Retina (tissue), 1 donor: Measurements from ENCODE around the gene AHSG.
"Not testable (repeated sequence)": the region's sequence is repeated elsewhere in the genome, so short reads cannot be mapped to it uniquely, and the experiment has no call there.

Experiments
- DNase-seq: peaks from one replicate; pipeline ENCODE4 v3.0.0-alpha.2; 2016

AHSG gene

GRCh38 chr3:186618318-186618938 is 5.6 kb downstream of the AHSG start:
- no peak for DNase-seq

DNA sequence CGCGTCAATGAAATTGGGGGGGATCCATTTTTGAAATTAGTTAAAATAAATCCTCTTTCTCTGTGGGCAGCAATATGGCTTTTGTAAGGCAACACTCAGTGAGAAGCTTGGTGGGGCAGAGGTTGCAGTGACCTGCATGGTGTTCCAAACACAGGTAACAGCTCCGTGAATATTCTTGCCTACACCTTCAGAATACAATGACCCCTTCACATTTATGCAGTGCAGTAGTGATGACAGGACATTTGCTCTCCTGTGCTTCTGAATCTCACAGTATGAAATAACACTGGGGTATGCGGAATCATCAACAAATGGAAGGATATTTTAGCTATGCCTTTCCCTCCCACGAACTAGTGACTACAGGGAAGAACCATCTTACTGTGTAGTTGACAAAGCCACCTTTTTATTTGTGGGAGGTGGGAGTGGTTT is 6.9 kb downstream of the AHSG start:
- DNase-seq = no peak

GRCh38 chr3:186620213-186621092 is 7.6 kb downstream of the AHSG start:
- no peak for DNase-seq

GRCh38 chr3:186621894-186622650 is 9.2 kb downstream of the AHSG start:
- DNase-seq = no peak

- no peak for DNase-seq
Observed at GRCh38 chr3:186622651-186623310, 9.9 kb downstream of the AHSG start.

DNA sequence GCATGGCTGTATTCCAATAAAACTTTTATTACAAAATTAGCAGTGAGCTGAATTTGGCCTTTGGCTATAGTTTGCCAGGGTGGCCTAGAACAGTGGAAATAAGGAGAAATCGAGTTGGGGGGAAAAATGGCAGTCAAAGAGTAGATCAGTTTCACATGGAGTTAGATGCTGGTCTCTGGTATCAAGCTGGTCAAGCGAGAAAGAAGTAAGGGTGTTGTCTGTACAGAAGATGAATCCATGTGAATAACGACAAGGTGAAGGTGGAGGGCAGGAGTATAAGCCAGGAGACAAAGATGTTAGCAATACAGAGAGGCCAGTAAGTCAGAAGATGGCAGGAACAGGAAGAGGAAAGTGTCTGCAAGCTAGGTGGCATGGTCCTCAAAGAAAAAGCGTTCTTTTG is 11.7 kb downstream of the AHSG start:
- DNase-seq = no peak

GRCh38 chr3:186625600-186626042 is 12.8 kb downstream of the AHSG start:
- no peak for DNase-seq

DNA sequence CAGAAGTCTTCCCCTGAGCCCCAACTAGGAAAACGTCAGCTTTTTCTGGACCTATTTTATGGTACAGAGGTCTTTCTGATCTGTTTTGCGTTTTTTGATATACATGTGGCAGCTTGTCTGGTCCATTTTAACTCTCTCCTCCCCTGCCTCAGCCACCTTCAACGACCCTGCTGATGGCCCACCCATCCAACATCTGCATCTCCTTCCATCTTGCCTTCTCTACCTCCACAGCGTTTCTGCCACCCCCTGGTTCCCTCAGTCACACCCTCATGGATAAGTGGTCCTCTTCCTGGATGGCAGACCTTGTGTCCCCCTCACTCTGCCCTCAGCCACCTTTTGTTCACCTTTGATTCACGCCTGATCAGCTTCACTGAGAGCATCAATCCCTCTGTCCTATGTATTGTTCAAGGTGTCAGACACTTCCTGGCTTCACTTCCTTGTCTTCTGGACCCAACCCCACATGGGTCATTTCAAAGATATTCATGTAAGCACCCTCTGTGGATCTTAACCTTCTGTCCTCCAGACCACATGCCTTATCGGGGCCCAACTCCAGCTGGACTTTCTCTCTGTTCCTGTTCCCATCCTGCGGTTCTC is 13.5 kb downstream of the AHSG start:
- DNase-seq = no peak

- no peak for DNase-seq
Observed at GRCh38 chr3:186627852-186628414, 15.1 kb downstream of the AHSG start.

DNA sequence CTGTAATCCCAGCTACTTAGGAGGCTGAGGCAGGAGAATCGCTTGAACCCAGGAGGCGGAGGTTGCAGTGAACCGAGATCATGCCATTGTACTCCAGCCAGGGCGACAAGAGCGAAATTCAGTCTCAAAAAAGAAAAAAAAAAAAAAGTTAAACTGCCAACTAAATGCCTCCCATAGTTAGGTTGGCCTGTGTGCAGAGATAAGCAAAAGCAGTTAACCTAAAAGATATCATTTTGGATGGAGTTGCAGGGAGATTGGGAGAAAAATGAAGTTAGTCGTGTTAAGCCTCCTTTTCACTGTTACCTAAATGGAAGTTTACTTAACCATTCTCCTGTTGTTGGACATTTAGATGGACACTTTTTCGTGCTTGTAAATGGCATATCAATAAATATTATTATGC is 15.9 kb downstream of the AHSG start:
- DNase-seq = no peak

- no peak for DNase-seq
Observed at GRCh38 chr3:186630950-186631641, 18.2 kb downstream of the AHSG start.

DNA sequence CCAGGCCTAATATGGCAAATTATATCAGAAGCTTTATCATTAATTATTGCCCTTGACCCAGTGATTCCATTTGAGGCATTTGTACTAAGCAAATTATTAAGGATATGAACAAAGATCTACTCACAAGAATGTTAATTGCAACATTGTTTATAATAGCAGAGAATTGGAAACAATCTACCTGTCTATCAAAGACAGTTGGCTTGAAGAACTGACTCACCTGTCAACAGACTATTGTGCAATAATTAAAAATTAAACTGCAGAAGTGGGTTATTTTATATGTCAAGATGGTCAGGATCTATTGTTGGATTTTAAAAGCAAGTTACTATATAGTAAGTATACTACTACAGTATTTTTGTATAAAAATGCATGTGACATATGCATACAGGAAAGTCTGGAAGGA is 20.6 kb downstream of the AHSG start:
- DNase-seq = no peak

DNA sequence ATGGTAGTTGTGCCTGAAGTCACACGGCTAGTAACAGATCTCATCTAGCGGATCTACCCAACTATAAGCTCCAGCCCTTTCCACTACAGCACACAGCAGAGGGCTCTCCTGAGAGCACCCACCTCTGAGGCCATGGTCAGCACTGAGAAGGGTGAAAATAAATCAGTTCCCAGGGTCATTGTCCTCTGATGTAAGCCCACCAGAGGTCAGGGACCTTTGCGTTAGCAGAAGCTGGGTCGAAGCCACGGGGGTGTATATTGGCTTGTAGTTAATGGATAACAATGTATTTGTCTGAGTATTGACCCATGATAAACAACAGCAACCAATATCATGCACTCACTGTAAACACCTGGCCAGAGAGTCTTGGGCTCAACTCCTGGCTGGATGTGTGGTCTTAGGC is 21.3 kb downstream of the AHSG start:
- DNase-seq = not testable (repeated sequence)

DNA sequence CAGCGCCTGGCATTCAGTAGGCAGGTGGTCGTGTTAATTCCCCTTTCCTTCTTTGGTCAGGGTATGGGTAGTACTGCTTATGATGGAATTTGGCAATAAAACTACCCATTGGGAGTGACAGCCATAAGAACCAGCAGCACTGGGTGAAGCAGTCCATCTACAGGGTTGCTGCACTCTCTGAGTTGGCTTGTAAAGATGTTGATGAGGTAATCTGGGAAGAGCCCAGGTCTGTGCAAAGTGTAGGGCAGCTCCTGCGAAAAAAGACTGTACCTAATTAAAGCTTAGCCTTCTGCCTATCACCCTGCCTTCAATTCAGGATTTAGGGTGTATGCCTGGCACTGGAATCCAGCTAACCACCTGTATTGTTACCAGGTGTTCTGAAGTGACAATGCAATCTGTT is 22.7 kb downstream of the AHSG start:
- DNase-seq = no peak

GRCh38 chr3:186636536-186636935 is 23.7 kb downstream of the AHSG start:
- no peak for DNase-seq

DNA sequence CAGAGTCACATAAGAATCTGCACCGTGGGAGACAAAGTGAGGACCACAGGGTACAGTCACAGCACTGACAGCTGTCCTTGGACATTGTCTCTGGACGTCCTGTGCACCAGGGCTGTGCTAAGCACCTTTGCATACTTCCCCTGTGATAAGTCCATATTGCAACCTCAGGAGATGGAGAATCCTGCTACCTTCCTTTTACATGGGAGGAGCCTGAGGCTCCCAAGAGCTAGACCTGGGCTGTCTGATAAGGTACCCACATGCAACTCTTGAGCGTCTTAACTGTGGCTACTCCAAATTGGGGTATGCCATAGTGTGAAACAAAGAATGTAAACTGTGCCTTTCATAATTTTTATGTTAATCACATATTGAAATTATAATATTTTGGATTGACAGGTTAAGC is 24.8 kb downstream of the AHSG start:
- DNase-seq = no peak

DNA sequence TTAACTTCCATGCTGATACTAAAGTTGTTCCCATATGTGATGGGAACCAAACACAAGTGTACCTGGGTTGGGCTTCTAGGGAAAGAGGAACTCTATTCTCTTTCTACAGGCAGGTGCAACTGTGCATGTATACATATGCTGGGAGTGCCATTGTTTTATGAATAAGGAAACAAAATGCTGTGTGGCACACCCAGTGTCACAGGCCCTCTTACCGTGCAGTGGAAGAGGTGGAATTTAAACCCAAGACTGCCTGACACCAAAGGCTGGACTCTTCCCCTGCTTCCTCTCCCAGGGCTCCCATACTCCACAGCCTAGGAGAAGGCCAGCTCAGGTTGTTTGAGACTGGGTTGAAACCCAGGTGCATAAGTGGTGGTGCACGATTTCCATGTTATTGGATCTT is 25.4 kb downstream of the AHSG start:
- no peak for DNase-seq

- no peak for DNase-seq
Observed at GRCh38 chr3:186639778-186640472, 27.1 kb downstream of the AHSG start, which contains the start of gene FETUB. TSS of gene FETUB (plus strand) at chr3:186640399. CDS start at chr3:186640461, 62 bp downstream.

- no peak for DNase-seq
Observed at GRCh38 chr3:186640473-186640818, 27.6 kb downstream of the AHSG start.

DNA sequence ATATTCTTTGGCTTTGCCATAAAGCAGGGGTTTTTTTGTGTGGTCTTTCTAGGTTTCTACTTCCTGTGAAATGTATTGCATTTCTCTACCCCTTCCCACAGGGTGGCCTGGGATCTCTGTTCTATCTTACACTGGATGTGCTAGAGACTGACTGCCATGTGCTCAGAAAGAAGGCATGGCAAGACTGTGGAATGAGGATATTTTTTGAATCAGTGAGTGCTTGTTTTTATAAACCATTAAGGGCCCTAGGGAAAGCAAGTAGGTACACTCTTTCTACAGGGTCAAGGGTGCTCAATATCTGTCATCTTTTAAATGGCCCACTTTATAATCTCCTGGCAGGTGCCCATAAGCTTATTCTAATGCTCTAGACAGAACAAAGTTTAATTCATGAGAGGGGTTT is 28.1 kb downstream of the AHSG start:
- no peak for DNase-seq

DNA sequence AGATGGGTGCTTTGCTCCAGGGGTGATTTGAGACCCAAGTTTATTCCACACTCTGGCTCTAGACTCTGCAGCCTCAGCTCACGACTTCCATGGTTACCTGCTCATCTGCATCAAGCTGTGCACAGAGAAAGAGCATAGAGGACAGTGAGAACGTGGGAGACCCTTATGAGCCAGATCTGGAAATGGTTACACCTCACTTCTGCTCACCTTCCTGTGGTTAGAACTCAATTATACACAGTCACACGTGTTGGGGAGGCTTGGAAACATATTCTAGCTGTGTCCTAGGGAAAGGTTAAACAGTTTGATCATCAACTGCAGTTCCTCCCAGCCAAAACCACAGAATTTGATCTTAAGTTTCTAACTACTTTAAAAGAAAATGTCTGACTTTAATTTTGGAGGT is 29.2 kb downstream of the AHSG start:
- DNase-seq = no peak
